Smooth muscle cell (in vitro differentiated cells): ENCODE results near the gene RALGAPA1. TPM values are rescaled to one million over a fixed set of nuclear protein-coding genes. Genes with fewer than 3 reads are reported as not detected.
A peak's percentile ranks its signal among the peaks of the same experiment; 100 is the strongest.

ENCODE experiments used
- DNase-seq: peaks from one replicate; lab custom pipeline; 2025; ENCODE audit not compliant: unreplicated experiment; lab: John Stamatoyannopoulos, UW
- H2AFZ ChIP-seq: fragments of 200-600 bp; sonication (generic); 2 replicates; pipeline ENCODE4 v1.6.0; 2016; ENCODE audit warnings: antibody characterized with exemption, low read depth, mild to moderate bottlenecking
- H3F3A ChIP-seq: fragments of 200-600 bp; sonication (generic); 2 replicates; pipeline ENCODE4 v1.6.0; 2017; ENCODE audit warnings: antibody characterized with exemption, low read depth
- H3K27ac ChIP-seq: fragments of 200-600 bp; sonication (generic); 2 replicates; pipeline ENCODE4 v1.5.1; 2016; ENCODE audit warnings: low read depth, mild to moderate bottlenecking
- H3K27me3 ChIP-seq: fragments of 200-600 bp; sonication (generic); 2 replicates; pipeline ENCODE4 v1.6.1; 2016; ENCODE audit warnings: low read depth, mild to moderate bottlenecking
- H3K36me3 ChIP-seq: fragments of 200-600 bp; sonication (generic); 2 replicates; pipeline ENCODE4 v1.5.1; 2016; ENCODE audit warnings: low read depth
- H3K4me1 ChIP-seq: fragments of 200-600 bp; sonication (generic); 2 replicates; pipeline ENCODE4 v1.5.1; 2016; ENCODE audit warnings: low read depth
- H3K4me2 ChIP-seq: fragments of 200-600 bp; sonication (generic); 2 replicates; pipeline ENCODE4 v1.6.0; 2016; ENCODE audit warnings: mild to moderate bottlenecking
- H3K4me3 ChIP-seq: fragments of 200-600 bp; sonication (generic); 2 replicates; pipeline ENCODE4 v1.5.1; 2016; ENCODE audit warnings: mild to moderate bottlenecking
- H3K79me2 ChIP-seq: fragments of 200-600 bp; sonication (generic); 2 replicates; pipeline ENCODE4 v1.6.0; 2016; ENCODE audit warnings: low read depth, mild to moderate bottlenecking
- H3K9ac ChIP-seq: fragments of 200-600 bp; sonication (generic); 2 replicates; pipeline ENCODE4 v1.6.0; 2016; ENCODE audit warnings: low read depth
- H3K9me3 ChIP-seq: fragments of 200-600 bp; sonication (generic); replicated peaks from 2 replicates; pipeline ENCODE4 v1.5.1; 2016; ENCODE audit warnings: low read depth
- H4K20me1 ChIP-seq: fragments of 200-600 bp; sonication (generic); 2 replicates; pipeline ENCODE4 v1.6.0; 2016; ENCODE audit warnings: low read depth
- WGBS: methylation state at CpG from one replicate; pipeline ENCODE4 v1.1.7; 2016; ENCODE audit warnings: low lambda C conversion rate; 5-methylcytosine and 5-hydroxymethylcytosine counted together
- polyA plus RNA-seq: library from polyadenylated mRNA; unstranded; fragments of >200 nt; fragmentation: Nextera tagmentation; extraction: Ambion mirVana; gene quantifications from 2 replicates; pipeline ENCODE4 v1.2.1, GENCODE V29; 2016
- total RNA-seq: library from RNA; depleted of rRNA; stranded (reverse); fragments of >200 nt; gene quantifications from 2 replicates; pipeline ENCODE4 v1.2.3, GENCODE V29; 2014
- TF ChIP-seq, protein P1 (sequence below): fragments of 200-600 bp; sonication (generic); IDR thresholded peaks from 2 replicates; pipeline ENCODE4 v1.5.1; 2017; ENCODE audit warnings: borderline replicate concordance, mild to moderate bottlenecking, antibody characterized with exemption; ENCODE audit not compliant: insufficient read depth, poor library complexity, severe bottlenecking

RALGAPA1 gene
- total and polyA plus RNA-seq, 2 experiments from 2014 or later = 5.4 to 25.4 TPM

DNA sequence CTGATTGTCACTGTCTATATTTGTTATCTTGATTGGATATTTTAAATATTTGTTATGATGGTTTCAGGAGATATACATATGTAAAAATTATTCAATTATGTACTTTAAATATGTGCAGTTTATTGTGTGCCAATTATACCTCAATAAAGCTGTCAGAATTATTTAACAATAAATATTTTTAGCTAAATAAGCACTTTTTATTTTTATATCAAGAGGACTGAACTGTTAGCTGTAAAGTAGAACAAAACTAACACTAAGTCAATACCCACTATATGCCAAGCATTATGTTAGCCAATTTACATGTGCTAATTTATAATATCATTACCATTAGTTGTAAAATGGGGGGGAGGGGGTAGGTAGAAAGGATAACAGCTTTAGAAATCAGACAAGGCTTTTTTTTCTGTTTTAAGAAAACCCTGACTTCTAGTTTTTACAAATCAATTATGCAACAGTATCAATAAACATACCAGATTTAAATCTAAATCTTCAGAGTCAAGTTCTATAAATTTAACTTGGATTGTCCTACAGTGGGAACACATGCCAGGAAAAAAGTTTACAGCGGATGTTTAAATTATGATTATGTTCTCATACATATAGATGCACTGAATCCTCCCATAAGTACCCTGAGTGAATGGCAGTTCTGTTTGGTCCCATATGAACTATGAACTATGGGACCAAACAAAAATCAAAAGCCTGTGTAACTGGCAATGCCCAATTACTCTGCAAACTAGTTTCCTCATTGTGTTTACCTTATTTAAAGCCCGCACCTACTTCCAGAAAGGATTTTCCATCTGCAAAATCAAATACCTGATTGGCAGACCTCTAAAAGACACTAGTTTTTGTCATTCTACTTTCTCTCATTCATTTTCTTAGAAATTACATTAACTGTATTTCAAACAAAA is 2.8 kb downstream of the RALGAPA1 start:
- WGBS = 96% methylated on average over 2 of the region's 2 CpGs

DNA sequence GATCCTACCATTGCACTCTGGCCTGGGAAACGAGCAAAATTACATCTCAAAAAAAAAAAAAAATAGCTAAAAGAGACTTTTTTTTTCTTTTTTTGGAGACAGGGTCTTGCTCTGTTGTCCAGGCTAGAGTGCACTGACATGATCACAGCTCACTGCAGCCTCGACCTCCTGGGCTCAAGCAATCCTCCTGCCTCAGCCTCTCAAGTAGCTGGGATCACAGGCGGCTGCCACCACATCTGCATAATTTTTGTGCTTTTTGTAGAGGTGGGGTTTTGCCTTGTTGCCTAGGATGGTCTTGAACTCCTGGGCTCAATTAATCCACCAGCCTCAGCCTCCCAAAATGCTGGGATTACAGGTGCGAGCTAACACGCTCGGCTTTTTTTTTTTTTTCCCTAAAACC is 11.3 kb downstream of the RALGAPA1 start:
- Histone ChIP-seq H3K27me3 (no peaks in the 10 kb centered on the region), H3K4me3 (no peak overlapping the region), H3K79me2 (peaks cover 60% of the 10 kb centered on the region), H3K4me2 (no peak overlapping the region), H3K36me3 (no peaks in the 10 kb centered on the region), H2AFZ (no peak overlapping the region), H3F3A (no peaks in the 10 kb centered on the region), H3K4me1 (no peaks in the 10 kb centered on the region), H3K9ac (no peak overlapping the region), H3K27ac (no peak overlapping the region), H3K9me3 (no peaks in the 10 kb centered on the region), H4K20me1 (peaks cover 86% of the 10 kb centered on the region)
- DNase-seq = no peak
- WGBS = 93% methylated on average over 6 of the region's 6 CpGs
- TF ChIP-seq, protein P1, sequence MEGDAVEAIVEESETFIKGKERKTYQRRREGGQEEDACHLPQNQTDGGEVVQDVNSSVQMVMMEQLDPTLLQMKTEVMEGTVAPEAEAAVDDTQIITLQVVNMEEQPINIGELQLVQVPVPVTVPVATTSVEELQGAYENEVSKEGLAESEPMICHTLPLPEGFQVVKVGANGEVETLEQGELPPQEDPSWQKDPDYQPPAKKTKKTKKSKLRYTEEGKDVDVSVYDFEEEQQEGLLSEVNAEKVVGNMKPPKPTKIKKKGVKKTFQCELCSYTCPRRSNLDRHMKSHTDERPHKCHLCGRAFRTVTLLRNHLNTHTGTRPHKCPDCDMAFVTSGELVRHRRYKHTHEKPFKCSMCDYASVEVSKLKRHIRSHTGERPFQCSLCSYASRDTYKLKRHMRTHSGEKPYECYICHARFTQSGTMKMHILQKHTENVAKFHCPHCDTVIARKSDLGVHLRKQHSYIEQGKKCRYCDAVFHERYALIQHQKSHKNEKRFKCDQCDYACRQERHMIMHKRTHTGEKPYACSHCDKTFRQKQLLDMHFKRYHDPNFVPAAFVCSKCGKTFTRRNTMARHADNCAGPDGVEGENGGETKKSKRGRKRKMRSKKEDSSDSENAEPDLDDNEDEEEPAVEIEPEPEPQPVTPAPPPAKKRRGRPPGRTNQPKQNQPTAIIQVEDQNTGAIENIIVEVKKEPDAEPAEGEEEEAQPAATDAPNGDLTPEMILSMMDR = no peak

More for the DNA sequence above, 2.8 kb downstream of the RALGAPA1 start:
- peaks cover 5% of the 10 kb centered on the region for H3F3A ChIP-seq
- H3K4me3 ChIP-seq = peak overlapping the region; percentile 92
- TF ChIP-seq, protein P1 = no peak
- peaks cover 14% of the 10 kb centered on the region for H3K4me1 ChIP-seq
- no peaks in the 10 kb centered on the region for H3K27me3 ChIP-seq
- H3K27ac ChIP-seq = no peak overlapping the region
- H3K9me3 ChIP-seq = no peaks in the 10 kb centered on the region
- H3K79me2 ChIP-seq = peaks cover 57% of the 10 kb centered on the region
- H3K36me3 ChIP-seq = no peaks in the 10 kb centered on the region
- no peak for DNase-seq
- no peak overlapping the region for H3K4me2 ChIP-seq
- H4K20me1 ChIP-seq = peaks cover 60% of the 10 kb centered on the region
- H2AFZ ChIP-seq = no peak overlapping the region
- H3K9ac ChIP-seq = no peak overlapping the region

DNA sequence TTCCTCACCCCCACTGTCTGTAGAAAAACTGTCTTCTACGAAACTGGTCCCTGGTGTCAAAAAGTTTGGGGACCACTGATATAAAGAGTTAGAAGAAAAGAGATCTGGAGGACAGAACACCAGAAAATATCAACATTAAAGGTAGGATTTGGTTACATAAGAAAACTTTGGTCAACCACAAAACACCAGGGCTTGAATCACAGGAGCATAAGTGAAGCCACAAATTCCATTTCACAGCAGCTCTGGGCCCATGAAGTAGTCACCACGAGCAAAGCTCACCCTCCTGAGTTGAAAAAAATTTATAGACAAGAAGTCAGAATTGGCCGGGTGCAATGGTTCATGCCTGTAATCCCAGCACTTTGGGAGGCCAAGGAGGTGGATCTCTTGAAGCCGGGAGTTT is 19.4 kb downstream of the RALGAPA1 start:
- Histone ChIP-seq H3K27me3 (no peaks in the 10 kb centered on the region), H3K9me3 (no peaks in the 10 kb centered on the region), H3K27ac (no peak overlapping the region), H3K4me3 (no peak overlapping the region), H4K20me1 (peaks cover 86% of the 10 kb centered on the region), H3K4me1 (no peaks in the 10 kb centered on the region), H3K4me2 (no peak overlapping the region), H2AFZ (no peak overlapping the region), H3K36me3 (no peaks in the 10 kb centered on the region), H3K79me2 (peaks cover 48% of the 10 kb centered on the region), H3K9ac (no peak overlapping the region), H3F3A (no peaks in the 10 kb centered on the region)
- TF ChIP-seq, protein P1 = no peak
- 74% methylated on average over 4 of the region's 4 CpGs for WGBS
- DNase-seq = no peak

DNA sequence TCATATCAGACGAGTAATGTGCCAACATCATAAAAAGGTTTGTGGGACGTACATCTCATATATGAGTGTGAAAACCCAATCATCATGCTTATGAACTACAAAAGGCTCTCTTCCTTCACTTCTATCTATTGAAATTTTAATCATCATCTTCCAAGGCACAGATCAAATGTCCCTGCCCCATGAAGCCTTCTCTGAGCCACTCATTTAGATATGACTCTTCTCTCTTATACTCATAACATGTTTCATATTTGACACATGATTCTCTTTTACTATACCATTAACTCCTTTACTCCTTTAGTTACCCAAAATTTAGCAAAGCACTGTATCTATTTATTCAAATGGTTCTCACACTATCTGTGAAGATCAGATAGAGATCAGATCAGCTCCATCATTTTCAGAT is 22.2 kb downstream of the RALGAPA1 start:
- Histone ChIP-seq H3K27ac (no peak overlapping the region), H3K27me3 (no peaks in the 10 kb centered on the region), H3K4me2 (no peak overlapping the region), H3K9me3 (no peaks in the 10 kb centered on the region), H3K36me3 (no peaks in the 10 kb centered on the region), H3K9ac (no peak overlapping the region), H3K4me1 (no peaks in the 10 kb centered on the region), H2AFZ (no peak overlapping the region), H4K20me1 (peaks cover 79% of the 10 kb centered on the region), H3K79me2 (peaks cover 57% of the 10 kb centered on the region), H3K4me3 (no peak overlapping the region), H3F3A (no peaks in the 10 kb centered on the region)
- TF ChIP-seq, protein P1 = no peak
- 94% methylated on average over 2 of the region's 2 CpGs for WGBS
- no peak for DNase-seq
